D721Med (cell line): ENCODE measurements around the gene RNF130.
"Not testable (repeated sequence)": the region's sequence is repeated elsewhere in the genome, so short reads cannot be mapped to it uniquely, and the experiment has no call there.

Source experiments
- DNase-seq: peaks from one replicate; pipeline ENCODE4 v3.0.0; 2011; ENCODE audit warnings: low spot score; ENCODE audit not compliant: insufficient read length
- FAIRE-seq: peaks from 2 replicates; lab custom pipeline; 2011; peaks lifted over from hg19 to GRCh38; lab: Jason Lieb, UNC
- TF ChIP-seq, protein P1 (sequence below): IDR thresholded peaks from 2 replicates; pipeline ENCODE4 v1.5.1; 2012; ENCODE audit warnings: mild to moderate bottlenecking, control low read depth; ENCODE audit not compliant: insufficient read depth; ENCODE audit errors: missing control alignments

Gene RNF130

DNA sequence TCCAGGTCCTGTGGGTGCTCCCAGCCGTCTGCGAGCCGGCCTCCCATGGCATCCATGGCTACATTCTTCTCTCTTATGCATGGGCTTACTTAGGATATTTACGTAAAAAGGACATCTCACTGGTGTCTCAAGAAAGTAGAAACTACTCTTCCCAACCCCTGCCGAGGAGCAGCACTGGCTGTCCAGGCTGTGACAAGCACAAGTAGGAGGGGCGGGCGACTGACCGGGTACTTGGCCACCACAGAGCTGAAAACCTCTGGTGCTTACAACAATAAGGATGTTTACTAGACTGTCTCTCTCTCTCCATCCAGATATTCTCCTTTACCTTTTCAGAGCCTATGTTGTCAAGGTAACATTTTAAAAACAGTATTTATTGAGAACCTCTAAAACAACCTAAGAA, 107.5 kb downstream of the RNF130 start:
- FAIRE-seq (no peak), DNase-seq (no peak)
- TF ChIP-seq, protein P1, sequence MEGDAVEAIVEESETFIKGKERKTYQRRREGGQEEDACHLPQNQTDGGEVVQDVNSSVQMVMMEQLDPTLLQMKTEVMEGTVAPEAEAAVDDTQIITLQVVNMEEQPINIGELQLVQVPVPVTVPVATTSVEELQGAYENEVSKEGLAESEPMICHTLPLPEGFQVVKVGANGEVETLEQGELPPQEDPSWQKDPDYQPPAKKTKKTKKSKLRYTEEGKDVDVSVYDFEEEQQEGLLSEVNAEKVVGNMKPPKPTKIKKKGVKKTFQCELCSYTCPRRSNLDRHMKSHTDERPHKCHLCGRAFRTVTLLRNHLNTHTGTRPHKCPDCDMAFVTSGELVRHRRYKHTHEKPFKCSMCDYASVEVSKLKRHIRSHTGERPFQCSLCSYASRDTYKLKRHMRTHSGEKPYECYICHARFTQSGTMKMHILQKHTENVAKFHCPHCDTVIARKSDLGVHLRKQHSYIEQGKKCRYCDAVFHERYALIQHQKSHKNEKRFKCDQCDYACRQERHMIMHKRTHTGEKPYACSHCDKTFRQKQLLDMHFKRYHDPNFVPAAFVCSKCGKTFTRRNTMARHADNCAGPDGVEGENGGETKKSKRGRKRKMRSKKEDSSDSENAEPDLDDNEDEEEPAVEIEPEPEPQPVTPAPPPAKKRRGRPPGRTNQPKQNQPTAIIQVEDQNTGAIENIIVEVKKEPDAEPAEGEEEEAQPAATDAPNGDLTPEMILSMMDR: no peak

DNA sequence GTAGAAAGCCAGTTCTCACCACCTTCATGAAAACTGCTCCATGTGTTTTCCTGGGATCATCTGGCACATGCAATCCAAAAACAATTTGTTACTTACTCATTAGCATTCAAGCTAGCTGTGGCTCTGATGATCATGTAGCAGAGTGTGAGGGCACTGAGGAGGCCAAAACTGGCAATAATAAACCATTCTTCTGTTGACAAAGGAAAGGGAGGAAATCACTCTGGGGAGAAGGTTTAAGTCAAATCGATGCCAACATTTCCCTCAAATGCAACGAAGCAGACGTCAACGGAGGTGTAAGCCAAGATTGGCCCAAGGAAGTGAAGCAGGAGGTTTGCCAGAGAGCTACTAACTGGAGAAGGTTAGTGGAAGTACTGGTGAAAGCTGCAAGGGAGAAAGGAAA, 108.2 kb downstream of the RNF130 start:
- FAIRE-seq: no peak

DNA sequence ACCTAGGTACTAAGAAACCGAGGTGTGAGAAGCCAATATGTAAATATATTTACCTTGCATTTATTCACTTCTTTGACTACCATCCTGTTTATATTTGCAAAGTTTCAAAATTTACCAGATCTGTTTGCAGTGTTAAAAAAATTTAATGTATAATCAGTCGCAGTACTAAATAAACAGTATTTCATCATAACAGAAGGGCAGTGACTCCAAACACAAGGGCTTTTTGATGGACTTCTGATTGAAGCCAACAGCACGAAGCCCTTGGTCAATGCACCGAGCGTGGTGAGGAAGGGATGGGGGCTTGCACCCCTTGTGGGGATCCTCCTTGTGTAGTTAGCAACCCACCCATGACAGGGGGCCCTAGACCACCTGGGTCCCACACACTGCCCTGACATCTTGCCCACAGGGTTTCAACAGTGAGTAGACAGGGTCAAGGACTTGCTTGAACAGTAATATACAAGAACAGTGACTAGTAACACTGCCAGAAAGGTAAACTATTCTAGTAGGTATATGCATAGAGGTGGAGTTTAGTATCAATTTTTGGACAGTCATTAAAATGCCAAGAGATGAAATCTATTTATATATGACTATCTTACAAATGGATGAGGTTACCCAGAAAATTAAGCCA, 111.2 kb downstream of the RNF130 start:
- DNase-seq: no peak
- TF ChIP-seq, protein P1: no peak
- FAIRE-seq: no peak

More for the DNA sequence above, 108.2 kb downstream of the RNF130 start:
- no peak for DNase-seq
- TF ChIP-seq, protein P1: no peak

DNA sequence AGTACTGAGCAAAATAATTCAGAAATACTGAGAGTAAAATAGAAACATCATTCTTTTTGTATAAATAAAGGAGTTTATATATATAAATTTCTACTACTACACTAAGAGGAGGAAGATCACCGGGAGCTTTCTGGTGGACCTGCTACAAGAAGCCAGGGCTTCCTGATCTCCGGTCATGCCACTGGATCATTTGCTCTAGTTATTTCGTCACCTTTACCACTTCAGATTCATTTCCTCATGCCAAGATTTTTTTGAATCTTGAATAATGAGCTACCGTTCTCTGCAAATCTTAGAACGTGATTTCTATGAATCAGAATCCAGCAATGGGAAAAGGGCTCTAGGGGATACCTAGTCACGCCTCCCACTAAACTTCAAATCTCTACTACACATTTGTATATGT, 111.9 kb downstream of the RNF130 start:
- FAIRE-seq (no peak), DNase-seq (no peak)
- TF ChIP-seq, protein P1: no peak

DNA sequence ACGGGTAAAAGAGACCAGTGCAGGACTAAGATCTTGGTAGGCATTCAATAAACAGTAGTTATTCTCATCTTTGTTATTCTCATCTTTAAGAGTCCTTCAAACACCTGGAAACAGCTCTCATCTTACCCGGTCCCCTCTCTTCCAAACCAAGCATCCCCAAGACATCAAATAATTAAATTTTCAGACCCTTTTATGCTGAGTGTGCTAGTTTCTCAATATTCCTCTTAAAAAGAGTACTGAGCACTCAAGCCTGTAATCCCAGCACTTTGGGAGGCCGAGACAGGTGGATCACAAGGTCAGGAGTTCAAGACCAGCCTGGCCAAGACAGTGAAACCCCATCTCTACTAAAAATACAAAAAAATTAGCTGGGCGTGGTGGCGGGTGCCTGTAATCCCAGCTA, 112.4 kb downstream of the RNF130 start:
- not testable (repeated sequence) for DNase-seq, FAIRE-seq

DNA sequence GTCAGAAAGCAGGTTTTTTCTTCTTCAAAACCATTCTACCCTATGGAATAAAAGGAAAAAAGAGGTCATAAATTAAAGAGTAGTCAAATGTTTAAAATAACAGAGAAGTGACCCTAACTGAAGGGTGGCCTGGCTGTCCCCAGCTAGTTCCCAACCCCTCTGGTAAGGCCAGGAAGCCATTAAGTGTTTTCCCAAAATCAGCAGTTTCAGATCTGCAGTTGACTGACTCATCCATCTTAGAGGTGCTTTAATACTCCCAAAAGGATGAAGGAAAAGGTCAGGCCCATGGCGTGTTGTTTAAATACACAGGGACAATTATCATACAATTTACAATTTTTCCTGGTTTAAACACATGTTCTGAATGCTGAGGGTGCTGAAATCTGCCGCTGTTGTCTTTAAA, 115.9 kb downstream of the RNF130 start:
- DNase-seq (no peak), FAIRE-seq (no peak)
- TF ChIP-seq, protein P1: no peak

DNA sequence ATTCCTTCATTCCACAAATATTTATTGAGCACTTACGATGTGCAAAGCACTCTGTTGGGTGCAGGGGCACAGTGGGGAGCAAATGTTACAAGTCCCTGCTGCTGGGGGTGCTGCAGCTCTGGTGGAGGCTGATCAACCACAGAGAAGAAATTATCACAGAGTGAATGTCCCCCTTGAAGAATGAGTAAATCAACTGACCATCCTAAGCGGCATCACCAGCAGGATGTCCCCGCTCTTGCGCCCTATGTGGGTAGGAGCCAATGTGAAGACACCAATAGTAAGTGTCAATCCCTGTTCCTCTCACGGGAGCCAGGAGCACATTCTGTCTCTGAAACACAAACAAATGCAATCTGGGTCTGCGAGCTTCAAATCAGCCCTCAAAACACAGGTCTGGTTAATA, 116.5 kb downstream of the RNF130 start:
- TF ChIP-seq, protein P1: no peak
- FAIRE-seq (no peak), DNase-seq (no peak)

DNA sequence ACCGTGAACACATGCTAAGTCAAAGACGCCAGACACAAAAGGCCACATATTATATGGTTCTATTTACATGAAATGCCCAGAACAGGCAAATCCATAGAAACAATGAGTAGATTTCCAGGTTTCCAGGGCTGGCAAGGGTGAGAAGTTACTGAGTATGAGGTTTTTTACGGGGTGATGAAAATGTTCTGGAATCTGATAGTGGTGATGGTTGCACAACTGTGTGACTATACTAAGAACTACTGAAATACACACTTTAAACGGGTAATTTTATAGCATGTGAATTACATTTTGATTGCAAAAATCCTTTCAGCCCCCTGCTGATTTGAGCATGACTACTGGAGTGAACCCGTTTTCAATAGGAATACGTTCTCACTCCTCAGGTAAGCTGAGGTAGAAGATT, 117.1 kb downstream of the RNF130 start:
- no peak for DNase-seq

More for the DNA sequence above, 117.1 kb downstream of the RNF130 start:
- FAIRE-seq: no peak
- TF ChIP-seq, protein P1: no peak
